GM19238 (cell line): ENCODE results near the gene MKX.

ENCODE experiments used
- DNase-seq: peaks from one replicate; pipeline ENCODE4 v3.0.0; 2011; ENCODE audit warnings: low spot score; ENCODE audit not compliant: insufficient read length

The MKX gene

DNA sequence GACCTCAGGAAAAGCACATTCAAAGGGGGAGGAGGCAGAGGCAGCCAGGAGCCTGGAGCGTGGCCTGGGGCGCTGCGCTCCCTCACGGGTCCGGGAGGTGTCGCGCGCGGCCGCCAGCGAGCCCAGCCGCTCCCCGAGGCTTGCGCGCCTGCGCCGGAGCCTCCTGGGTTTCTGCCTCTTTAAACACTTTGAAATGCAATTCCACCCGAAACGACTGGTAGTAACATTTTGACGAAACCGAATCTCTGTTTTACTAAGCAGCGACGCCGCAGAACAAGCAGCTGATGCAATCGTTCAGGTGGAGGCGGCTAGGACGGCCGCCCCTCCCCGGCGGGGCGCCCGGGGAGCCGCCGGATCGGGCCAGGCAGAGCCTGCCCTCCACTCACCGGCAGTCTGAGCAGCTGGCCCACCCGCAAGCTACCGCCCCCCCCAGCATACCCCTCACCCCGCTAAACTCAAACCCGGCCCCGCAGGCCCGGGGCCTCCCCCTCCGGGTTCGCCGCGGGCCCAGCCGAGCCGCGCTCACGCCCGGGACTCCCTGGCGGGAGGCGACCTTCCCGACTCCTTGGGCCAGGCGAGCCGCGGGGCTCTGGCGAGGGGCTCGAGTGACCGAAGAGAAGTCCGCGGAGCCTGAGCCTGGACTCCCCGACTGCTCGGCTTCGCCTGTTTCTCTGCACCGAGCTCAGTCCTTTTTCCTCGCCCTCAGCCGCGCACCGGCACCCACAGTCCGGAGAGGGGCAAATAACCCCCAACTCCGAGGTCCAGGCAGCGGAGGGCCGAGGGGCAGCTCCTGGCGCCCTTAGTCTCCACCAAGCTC lies 3.2 kb downstream of the MKX start:
- DNase-seq, result peak; percentile 55

GRCh38 chr10:27741173-27742091 lies 4.2 kb downstream of the MKX start:
- DNase-seq, result no peak

GRCh38 chr10:27736396-27736795 lies 9.2 kb downstream of the MKX start:
- no peak for DNase-seq

- DNase-seq, result no peak
These were observed 15.6 kb downstream of the MKX start for GRCh38 chr10:27730041-27730440.

DNA sequence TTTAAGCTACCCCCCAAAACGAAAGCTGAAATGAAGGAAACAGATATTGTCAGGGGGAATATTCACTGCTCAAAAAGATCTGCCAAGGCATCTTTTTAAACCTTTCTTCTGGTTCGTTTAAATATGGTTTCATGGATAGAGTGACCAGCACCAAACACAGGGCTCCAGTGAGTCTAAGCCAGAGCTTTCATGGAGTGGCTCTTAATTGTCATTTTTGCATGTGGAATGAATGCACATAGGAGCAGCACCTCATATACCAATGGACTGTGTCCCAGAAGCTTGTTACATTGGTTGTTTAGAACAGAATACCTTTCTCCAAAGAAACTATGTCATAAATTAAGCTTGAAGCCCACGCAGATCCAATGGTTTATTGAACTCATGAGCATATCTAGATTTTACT lies 17.3 kb downstream of the MKX start:
- no peak for DNase-seq

- DNase-seq, result no peak
These were observed 21.3 kb downstream of the MKX start for GRCh38 chr10:27724287-27724686.

DNA sequence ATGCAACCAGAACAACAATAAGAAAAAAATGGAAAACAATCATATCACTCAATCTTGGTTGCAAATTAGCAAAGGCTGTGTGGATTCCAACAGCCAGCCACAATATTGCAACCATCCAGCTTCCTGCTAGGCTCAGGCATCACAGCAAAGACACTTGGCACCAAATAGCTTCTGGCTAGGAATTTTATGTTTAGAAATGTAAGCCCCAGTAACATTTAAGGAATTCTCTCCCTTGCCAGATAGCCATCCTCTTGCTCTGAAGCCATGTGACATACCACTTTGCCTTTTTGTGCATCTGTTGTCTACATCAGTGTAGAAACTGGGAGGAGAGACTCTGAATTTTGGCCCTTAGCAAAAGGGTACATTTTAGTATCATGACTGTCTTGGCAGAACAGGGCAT lies 22.2 kb downstream of the MKX start:
- no peak for DNase-seq

DNA sequence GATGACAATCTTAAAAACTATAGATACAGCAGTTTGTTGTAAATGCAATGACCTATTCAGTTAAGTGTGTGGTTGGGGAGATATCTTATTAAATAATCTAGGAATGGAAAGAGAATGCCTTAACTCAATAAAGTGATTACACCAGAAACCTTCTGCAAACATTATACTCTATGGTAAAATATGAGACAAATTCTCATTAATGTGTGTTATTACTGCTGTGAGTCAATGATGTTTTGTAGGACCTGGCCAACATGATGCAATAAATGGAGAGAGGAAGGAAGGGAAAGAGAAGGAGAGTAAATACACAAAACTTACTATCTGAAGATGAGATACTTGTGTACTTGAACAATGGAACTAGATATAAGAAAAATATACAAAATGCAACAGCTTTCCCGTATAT lies 25.1 kb downstream of the MKX start:
- no peak for DNase-seq

- no peak for DNase-seq
These were observed 26.6 kb downstream of the MKX start for GRCh38 chr10:27719052-27719451.

DNA sequence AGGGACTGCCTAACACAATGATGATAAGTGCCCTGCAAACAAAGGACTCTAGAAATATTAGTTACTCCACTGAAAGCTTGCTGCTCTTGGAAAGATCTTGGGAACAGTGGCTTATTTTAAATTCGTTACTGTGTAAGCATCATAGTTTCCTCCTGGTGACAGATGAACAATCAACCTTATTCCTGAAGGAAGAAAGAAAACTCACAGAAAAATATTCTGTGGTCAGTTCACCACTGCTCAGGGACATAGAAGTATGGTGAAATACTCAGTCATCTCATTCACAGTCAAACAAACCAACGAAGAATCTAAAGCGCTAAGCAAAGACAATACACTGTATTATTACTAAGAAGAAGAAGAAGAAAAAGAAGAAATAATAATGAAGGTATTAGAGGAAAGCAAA lies 27.8 kb downstream of the MKX start:
- no peak for DNase-seq

GRCh38 chr10:27717224-27717623 lies 28.4 kb downstream of the MKX start:
- no peak for DNase-seq

DNA sequence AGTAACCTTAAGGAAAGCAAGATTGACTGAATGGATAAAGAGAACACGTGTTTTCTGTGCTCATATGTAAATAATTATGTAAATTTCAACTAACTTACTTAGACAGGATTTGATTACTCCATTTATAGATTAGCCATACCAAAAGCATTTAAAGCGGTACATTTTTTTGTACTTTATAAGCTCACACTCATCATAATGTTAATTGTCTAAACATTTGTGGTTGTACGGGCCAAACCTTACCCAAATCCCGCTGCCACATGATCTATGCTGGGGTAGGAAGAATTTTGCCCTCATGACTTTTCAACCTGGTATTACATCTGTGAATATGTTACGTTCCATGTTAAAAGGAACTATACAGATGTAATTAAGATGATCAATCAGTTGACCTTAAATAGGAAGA lies 29.1 kb downstream of the MKX start:
- no peak for DNase-seq

DNA sequence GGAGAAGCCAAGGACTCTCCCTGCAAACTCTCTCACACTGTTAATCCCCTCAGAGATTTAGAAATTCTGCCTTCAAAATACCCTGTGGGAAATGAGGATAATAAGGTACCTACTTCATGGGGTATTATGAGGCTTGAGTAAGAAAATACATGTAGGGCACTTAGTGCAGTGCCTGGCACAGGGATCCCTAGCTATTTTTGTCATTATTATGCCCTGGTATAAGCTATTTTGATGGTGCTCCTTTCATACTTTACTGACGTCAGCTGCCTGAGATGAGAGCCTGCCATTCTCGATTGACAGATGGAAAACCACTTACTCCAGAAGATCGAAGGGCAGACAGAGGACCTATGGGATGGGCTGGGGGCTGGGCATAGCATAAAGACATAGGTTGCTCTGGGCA lies 30.1 kb downstream of the MKX start:
- no peak for DNase-seq

- no peak for DNase-seq
These were observed 31.3 kb downstream of the MKX start for GRCh38 chr10:27714349-27714748.

GRCh38 chr10:27713941-27714340 lies 31.7 kb downstream of the MKX start:
- no peak for DNase-seq

GRCh38 chr10:27710014-27710413 lies 35.6 kb downstream of the MKX start:
- DNase-seq, result no peak

- DNase-seq, result no peak
These were observed 36.3 kb downstream of the MKX start for GRCh38 chr10:27709304-27709703.

- no peak for DNase-seq
These were observed 43.6 kb downstream of the MKX start for GRCh38 chr10:27701938-27702537.

DNA sequence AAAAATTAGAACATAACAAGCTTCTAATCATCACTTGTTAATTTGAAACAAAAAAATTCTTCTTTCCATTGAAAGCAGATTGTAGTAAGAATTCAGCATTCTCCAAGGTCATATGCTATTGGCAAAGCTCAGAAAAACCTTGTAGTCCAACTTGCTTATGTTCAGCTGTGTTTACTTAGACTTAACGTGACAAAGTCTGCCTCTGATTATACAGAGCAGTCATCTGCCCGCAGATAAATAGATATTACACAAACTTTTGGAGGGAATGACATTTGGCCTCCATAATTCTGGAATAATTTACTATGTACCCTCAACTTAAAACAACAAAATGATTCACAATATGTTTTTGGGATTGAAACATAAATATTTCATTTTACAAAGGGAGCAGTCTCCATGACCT lies 45.8 kb downstream of the MKX start:
- DNase-seq, result no peak

GRCh38 chr10:27698961-27699360 lies 46.7 kb downstream of the MKX start:
- no peak for DNase-seq

- no peak for DNase-seq
These were observed 49.2 kb downstream of the MKX start for GRCh38 chr10:27696466-27696865.

- DNase-seq, result no peak
These were observed 49.9 kb downstream of the MKX start for GRCh38 chr10:27695706-27696105.
